Hematopoietic multipotent progenitor cell treated with erythropoietin and hydrocortisone succinate and interleukin-3 and kit ligand, for 6 days (in vitro differentiated cells): ENCODE measurements around the gene LARP7.
"Not testable (repeated sequence)": the region's sequence is repeated elsewhere in the genome, so short reads cannot be mapped to it uniquely, and the experiment has no call there.

ENCODE experiments used
- DNase-seq: peaks from one replicate; pipeline ENCODE4 v3.0.0-alpha.2; 2015

Gene LARP7

DNA sequence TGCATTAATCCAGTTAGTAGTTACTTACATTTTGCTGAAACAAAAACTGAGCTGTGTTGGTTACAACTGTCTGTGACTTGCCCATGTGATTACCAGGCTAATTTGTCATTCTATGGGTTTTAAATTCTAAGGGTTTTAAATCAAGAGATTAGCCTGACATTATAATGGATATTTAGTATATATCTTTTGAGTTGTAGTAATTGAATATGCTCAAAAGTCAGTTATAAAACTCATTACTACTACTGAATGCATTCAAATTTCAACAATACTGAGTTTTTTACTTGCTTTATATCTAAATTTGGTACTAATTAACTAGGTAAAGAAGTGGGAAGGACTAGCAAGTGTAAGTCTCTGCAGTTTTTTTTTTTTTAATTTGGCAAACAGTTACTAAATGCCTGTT lies 14.7 kb downstream of the LARP7 start:
- no peak for DNase-seq

GRCh38 chr4:112652216-112652615 lies 15.3 kb downstream of the LARP7 start:
- DNase-seq: no peak

DNA sequence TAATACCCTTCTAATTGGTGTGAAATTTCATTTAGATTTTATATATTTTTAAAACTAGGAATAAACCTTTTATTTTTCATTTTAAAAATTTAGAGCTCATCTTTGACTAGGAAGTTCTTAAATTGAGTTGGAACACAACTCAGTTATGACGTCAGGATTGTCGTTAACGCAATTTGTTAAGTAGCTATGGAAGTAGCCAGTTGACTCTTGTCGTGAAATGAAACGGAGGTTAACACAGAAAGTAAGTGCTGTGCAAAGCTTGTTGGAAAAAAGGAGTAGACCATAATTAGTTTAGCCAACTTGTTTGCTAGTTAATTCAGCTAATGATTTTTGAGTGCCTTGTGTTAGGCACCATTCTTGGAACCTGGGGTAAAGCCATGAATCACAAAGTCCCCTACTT lies 18.3 kb downstream of the LARP7 start:
- no peak for DNase-seq

DNA sequence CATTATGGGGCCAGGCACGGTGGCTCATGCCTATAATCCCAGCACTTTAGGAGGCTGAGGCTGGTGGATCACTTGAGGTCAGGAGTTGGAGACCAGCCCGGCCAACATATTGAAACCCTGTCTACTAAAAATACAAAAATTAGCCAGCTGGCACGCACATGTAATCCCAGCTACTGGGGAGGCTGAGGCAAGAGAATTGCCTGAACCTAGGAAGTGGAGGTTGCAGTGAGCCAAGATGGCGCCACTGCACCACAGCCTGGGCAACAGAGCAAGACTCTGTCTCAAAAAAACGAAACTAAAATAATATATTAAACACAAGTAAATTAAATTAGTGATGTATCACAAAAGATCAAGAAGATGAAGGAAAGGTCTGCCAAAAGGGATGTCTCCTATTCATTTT lies 19.2 kb downstream of the LARP7 start:
- DNase-seq: not testable (repeated sequence)

GRCh38 chr4:112664611-112665010 lies 27.7 kb downstream of the LARP7 start:
- DNase-seq: no peak

GRCh38 chr4:112668131-112668530 lies 31.2 kb downstream of the LARP7 start:
- no peak for DNase-seq

DNA sequence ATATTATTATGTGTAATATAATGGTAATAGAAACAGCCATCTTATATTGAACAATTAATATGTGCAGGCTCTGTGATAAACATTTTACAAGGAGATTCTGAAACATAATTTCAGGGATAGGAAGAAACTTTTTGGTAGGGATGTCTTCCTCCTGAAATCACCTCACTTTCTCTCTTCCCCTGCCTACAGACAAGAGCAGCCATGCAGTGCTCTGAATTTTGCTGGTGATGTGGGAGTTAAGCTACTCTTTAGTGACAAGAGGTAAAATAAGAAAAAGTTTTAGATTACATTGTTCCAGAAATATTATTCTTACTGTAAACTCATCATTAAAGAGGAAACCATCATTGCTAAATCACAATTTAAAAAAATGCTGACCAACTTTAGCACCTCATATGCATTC lies 36.1 kb downstream of the LARP7 start:
- no peak for DNase-seq

- DNase-seq: peak; percentile 79
Measured at GRCh38 chr4:112673686-112674085, 36.7 kb downstream of the LARP7 start.

GRCh38 chr4:112674376-112674775 lies 37.4 kb downstream of the LARP7 start:
- DNase-seq: no peak

DNA sequence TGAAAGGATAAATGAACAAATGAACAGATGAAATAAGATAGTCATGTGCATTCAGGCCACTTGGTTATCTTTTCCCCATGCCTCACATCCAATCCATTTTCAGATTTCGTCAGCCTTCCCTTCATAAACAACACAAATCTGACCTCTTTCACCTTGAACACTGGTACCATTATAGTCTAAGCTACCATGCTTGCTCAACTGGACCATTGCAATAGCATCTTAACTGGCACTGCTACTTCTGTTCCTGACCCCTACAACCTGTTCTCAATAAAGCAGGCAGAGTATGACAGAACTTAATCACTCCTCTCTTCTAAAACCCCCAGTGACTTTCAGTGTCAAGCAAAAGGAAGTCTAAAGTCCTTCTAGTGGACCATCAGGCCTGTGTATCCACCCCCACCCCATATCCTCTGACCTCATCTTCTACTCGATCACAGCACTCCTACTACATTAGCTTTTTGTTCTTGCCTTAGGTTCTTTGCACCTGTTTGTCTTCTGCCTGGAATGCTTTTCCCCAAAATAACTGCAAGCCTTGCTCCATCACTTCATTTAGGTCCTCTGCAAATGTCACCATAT lies 40.7 kb downstream of the LARP7 start:
- DNase-seq: no peak

- no peak for DNase-seq
Measured at GRCh38 chr4:112680996-112681395, 44.1 kb downstream of the LARP7 start.

DNA sequence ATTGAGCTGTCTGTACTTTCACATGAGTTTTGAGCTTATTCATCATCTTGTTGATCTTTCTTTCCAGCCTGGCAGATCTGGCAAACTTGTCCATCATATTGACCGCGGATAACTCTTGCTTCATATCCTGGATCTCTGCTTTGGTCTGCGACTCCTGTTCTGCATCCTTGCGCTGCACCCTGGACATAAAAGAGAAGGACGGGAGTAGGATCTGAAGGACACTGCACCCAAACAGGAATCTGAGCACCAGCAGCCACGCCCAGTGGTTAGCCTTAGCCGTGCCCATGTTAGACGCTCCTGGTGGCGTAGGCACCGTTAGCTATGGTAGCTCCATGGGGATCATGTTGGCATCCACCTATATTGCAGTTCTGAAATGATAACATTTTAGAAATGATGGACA lies 56.6 kb downstream of the LARP7 start:
- no peak for DNase-seq

- no peak for DNase-seq
Measured at GRCh38 chr4:112700679-112701078, 63.7 kb downstream of the LARP7 start.

DNA sequence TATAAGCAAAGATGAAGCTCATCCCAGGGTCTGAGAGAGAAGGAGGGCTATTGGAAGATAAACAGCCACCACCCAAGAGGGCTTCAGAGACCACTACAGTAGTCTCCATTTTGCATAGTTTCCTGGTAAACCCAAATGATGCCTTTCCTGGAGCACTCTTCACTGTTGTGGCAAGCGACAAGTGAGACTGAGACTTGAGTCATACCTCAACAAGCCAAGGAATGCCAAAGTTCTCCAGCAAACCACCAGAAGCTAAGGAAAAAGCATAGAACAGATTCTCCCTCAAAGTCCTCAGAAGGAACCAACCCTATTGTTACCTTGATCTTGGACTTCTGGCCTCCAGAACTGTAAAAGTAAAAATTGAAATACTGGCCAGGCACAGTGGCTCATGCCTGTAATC lies 65.9 kb downstream of the LARP7 start:
- DNase-seq: no peak

GRCh38 chr4:112704322-112704721 lies 67.4 kb downstream of the LARP7 start:
- DNase-seq: no peak

DNA sequence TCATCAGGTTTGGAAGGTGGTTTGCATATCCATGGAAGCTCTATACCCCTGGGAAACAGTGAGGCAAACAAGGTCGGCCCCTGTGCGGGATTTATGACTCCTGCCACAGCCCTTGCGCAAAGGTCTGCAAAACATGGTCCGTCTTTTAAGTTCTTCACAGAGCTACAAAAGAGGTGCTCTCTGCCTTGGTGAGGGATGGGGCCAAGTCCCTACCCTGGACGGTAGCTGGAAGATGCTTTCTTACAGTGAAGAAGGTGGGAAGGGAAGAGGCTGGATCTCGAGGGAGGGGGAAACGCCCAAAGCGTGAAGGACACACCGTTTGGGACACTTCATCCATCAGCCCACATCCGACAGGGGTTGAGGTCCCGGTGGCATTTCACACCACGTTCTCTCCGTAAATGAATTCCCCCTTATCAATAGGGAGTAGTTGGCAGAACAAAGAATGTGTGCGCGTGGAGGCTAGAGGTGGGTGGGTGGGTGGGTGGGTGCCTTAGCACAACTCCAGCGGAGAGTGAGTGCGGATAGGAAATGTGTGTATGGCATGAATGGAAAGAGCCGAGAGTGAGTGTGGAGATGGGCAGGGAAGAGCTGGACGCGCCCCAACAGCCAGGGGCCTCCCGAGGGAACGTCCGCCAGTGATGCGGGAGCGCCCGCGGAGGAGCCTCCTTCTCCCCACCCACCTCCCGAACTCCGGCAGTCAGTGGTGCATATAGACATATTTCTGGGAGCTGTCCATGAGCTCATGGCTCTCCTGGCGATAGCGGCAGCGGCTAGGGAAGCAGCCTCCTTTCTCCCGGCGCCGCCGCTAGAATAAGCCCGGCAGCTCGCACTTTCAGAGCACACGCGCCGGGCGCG lies 68.3 kb downstream of the LARP7 start:
- peak; percentile 29 for DNase-seq

- DNase-seq: peak; percentile 4
Measured at GRCh38 chr4:112705891-112706839, 69.2 kb downstream of the LARP7 start.

DNA sequence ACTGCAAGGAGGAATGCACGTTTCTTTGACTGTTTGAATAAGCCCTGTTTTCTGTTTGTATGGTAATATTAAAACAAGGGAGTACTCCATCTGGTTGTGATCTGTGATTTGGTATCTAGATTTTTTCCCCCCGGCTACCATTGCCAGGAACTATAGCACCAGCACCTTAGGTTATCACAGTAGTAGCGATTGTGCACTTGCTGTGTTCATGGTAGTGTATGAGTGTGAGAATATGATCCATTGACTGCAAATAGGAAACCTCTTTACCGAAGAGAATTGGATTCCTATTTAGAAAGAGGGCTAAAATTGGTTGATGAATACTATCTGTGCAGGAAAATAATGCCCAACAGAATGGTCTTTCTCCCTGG lies 69.9 kb downstream of the LARP7 start:
- DNase-seq: no peak
